ENCODE data around the gene LY6G6C.

LY6G6C gene

GRCh38 chr6:31676904-31677303 lies 44.6 kb downstream of the LY6G6C start:
- no peak for DNase-seq

- DNase-seq: no peak
These were observed 45.1 kb downstream of the LY6G6C start for GRCh38 chr6:31676322-31676903.

GRCh38 chr6:31669676-31670075 lies 51.9 kb downstream of the LY6G6C start, which contains the start of gene LY6G5B:
Gene LY6G5B (plus strand): TSS chr6:31669976. CDS start chr6:31670951, 975 bp downstream.
- no peak for DNase-seq

All from stimulated activated naive CD4-positive, alpha-beta T cell treated with Interleukin-2 at 50 U/mL for 16 hours (primary cell).